NCI-H1417 (cell line): ENCODE measurements around the gene BRAF.
"Not testable (repeated sequence)": the region's sequence is repeated elsewhere in the genome, so short reads cannot be mapped to it uniquely, and the experiment has no call there.

Experiments
- DNase-seq, 3 experiments: peaks; one replicate each; lab custom pipeline; 2025; lab: John Stamatoyannopoulos, UW

The BRAF gene

DNA sequence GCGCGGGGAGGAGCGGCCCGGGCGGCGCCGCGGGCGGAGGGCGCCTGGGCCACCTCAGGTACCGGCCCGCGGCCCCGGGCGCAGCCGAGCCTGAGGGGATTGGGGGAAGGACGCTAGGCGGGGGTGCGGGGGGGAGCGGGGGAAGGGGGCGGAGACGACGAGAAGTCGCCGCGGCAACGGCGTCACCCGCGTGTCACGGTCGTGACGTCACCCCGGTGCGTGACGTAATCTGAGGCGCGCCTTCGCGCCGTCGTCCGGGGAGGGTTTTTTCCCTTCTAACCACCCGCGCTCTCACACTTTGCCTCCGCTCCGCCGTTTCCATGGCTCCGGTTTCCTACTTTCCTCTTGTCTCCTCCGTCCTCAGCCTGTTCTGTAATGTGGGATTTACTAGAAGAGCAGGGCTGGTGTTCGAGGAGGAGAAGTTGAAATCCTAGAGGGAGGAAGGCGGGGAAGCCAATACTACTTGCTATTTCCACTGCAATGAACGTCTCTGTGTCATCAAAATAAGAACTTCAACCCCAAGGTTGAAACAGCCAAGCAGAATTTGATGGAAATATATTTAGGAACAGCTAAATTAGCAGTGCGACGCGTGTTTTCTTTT lies at the start of gene BRAF:
Gene BRAF (minus strand): TSS at position 109 of the 601 bp plus-strand sequence. CDS start 226 bp downstream, outside the sequence.
- DNase-seq = peak; percentile 95 to 97 (median 96)

DNA sequence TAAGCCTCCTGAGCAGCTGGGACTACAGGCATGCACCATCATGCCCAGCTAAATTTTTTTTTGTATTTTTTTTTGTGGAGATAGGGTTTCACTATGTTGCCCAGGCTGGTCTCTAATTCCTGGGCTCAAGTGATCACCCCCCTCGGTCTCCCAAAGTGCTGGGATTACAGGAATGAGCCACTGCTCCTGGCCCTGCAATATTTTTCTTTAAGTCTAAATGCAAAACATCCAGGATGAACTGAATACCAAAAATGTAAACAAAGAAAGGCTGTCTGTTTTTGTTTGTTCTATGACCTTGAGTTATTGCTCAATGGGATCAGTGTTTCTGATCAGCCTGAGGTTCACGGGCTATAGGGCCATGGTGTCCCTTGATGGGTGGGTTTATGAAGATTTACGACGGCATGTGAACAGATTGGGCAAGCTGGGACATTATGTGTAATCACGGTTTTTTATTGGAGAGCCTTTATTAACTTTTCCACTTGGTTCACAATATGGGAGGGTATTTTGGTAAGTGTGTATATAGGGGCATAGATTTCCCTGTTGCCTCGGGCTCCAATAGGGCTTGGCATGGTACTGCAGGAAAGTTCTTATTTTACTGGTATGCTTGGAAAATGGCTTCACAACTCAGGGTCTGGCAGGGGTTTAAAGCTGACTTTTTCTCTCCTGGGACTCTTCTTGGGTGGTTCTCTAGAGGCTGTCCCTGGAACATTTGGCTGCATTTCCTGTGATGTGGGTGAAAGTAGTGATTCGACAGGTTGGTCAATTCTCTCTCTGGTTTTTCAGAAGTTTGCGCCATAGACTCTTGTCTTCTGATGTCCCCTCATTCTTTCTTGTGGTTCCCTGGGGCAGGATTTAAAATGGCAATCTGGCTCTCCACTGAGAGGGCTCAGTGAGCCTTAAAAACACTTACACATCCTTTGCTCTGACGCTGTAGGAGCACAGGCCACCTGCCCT lies 48.4 kb upstream of the BRAF start:
- peak in 1 of 3 experiments; percentile 32 for DNase-seq

DNA sequence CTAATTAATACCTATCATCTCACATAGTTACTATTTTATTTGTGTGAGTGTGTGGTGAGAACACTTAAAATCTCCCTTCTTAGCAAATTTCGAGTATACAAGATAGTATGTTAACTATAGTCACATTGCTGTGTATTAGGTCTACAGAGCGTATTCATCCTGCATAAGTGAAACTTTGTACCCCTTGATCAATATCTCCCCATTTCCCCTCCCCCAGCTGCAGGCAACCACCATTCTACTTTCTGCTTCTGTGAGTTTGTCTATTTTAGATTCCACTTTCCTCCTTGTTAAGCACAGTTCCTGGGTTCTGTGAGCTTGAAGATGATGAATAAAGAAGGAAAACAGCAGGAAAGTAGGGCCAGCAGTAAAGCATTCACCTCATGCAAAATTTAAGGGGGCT lies 47.6 kb upstream of the BRAF start:
- no peak for DNase-seq

DNA sequence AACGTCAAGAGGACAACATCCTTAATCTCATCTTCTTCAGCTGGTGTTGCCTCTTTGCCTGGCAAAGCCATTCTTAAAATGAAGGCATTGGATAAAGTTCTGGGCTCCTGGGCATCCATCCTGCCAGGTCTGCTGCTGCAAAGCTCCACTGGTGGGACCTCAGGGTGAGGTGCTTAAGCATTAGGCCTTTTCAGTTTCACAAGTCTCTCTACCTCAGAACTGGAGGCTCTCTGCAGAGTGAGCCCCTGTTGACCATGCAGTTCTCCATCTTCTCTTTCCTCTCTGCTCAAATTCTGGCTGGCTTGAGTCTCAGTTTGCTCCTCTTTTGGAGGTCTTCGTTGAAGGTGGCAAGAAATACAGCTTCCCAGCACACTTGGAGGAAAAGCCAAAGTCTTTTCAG lies 42.7 kb upstream of the BRAF start:
- DNase-seq = no peak

DNA sequence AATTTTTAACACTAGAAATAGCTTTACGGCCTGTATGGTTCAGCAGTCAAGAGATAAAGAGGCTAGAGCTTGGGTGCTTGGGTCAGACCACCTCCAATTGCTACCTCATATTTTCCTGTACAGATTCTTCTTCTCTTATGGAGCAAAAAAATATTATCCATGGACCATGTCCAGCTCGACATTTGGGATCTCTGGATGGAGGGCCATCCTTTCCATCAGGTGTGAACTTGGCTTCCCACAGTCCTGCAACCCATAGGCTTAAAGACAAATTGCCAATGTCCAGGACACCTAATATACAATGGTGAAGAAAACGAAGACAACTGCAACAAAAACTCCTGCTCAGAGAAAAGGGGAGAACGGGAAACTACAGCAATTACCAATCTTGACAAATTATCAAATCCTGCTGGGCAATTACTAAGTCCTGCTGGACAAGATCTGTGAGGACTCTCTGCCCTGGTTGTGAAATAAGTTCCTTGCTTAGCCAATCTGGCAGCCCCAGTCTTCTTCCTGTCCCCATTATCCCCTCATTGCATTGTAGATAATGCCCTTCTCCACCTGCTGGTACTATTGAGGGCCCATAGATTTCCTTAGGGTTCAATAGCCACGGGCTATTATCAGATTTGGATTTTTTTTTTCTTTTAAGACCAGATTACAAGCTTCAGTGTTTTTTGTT lies 42.0 kb upstream of the BRAF start:
- DNase-seq = no peak

DNA sequence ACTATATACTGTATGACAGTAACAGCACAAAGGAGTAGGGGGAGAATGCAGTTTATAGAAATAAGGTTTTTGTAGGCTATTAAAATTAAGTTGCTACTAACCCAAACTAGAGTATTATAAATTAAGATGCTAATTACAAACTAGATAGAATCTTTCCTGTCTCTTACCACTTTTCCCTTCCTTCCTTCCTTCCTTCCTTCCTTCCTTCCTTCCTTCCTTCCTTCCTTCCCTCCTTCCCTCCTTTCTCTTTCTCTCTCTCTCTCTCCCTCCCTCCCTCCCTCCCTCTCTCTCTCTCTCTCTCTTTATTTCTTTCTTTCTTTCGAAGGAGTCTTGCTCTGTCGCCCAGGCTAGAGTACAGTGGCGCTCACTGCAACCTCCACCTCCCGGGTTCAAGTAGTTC lies 36.4 kb upstream of the BRAF start:
- no peak for DNase-seq

DNA sequence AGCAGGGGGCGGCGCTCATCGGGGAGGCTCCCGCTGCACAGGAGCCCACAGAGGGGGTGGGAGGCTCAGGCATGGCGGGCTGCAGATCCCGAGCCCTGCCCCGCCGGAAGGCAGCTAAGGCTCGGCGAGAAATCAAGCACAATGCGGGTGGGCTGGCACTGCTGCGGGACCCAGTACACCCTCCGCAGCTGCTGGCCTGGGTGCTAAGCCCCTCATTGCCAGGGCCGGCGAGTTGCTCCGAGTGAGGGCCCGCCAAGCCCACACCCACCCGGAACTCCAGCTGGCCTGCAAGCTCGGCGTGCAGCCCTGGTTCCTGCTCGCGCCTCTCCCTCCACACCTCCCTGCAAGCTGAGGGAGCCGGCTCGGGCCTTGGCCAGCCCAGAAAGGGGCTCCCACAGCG lies 32.3 kb upstream of the BRAF start:
- DNase-seq = not testable (repeated sequence)

DNA sequence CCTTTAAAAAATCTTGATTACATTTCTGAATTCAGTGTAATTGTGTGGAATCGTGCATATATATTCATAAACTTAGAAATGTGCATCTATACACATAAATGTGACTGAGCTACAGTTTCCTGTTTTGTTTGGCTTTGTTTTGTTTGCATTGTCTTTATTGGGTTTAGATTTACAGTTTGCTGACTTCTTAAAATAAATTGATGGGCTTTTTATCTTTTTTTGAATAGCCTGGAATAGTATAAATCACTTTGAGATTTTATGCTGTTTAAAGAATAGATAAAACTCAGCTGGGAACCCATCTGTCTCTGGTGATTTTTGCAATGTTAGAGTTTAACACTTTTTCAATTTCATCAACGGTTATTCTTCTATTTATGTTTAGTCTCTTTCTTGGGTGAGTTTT lies 21.2 kb upstream of the BRAF start:
- no peak for DNase-seq

DNA sequence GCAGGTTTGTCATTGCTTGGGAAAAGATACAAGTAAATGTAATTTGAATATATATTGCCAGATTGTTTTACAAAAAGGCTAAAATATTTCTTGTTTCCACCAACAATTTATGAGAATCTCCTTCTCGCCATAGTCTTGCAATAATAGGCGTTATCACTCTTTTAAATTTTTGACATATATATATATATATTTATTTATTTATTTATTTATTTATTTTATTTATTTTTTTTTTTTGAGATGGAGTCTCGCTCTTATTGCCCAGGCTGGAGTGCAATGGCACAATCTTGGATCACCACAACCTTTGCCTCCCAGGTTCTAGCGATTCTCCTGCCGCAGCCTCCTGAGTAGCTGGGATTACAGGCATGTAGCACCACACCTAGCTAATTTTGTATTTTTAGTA lies 17.5 kb upstream of the BRAF start:
- DNase-seq = not testable (repeated sequence)

DNA sequence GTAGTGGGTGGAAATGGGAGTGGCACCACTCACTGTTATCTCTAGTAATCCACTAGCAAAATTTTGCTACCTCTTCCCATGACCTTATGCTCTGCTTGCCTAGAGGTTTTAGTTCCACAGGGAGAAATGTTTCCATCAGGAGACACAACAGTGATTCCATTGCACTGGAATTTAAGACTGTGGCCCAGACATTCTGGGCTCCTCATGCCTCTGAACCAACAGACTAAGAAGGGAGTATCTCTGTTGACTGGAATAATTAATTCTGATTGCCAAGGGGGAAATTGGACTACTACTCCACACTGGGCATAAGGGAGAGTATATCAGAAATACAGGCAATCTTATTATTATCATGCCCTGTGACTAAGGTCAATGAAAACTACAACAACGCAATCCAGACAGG lies 16.2 kb upstream of the BRAF start:
- DNase-seq = no peak

DNA sequence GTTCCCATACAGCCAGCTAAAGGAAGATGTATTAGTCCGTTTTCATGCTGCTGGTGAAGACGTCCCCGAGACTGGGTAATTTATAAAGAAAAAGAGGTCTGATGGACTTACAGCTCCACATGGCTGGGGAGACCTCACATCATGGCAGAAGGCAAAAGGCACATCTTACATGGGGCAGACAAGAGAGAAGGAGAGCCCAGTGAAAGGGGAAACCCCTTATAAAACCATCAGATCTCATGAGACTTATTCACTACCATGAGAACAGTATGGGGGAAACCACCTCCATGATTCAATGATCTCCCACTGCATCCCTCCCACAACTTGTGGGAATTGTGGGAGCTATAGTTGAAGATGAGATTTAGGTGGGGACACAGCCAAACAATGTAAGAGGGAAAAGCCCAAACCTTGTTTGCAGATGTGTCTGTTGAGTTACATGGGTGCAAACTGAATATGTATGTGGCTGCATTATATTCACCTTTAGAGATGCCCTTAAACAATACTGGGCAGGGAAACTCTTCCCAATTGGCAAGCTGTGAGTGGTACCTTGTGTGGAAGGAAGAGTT lies 13.1 kb upstream of the BRAF start:
- no peak for DNase-seq

DNA sequence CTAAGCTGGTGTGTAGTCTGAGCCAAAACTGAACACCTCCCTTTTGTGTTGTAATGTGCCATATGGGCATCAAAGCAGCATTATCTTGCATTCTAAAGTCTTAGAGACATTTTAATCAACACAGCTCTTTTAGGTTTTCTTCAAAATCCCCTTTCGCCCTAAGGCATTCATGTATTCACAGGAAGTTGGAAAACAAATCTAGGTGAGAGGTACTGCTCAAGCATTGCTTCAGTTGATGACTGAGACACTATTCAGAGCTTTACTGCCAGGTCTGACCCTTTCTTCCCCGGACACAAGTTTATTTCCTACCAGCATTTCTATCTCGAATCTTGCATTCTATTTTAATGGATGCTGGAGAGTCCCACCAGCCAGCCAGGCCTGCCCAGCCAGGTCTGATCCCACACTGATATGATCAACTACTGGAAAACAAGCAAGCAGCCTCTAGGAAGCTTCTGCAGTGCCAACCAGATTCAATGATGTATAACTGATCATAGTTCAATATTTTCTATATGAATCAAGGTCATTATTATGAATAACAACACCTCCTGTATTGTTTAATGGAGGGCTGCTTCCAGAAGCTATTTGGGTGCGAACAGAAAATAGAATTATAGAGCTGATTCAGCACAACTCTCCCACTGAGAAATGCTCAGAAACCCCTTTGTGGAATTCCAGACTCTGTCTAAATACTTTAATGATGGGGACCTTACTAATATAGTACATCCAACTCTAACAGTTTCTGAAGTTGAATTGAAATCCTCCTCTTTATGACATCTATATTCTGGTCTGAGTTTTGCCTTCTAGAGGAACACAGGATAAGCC lies 4.0 kb upstream of the BRAF start:
- no peak for DNase-seq

DNA sequence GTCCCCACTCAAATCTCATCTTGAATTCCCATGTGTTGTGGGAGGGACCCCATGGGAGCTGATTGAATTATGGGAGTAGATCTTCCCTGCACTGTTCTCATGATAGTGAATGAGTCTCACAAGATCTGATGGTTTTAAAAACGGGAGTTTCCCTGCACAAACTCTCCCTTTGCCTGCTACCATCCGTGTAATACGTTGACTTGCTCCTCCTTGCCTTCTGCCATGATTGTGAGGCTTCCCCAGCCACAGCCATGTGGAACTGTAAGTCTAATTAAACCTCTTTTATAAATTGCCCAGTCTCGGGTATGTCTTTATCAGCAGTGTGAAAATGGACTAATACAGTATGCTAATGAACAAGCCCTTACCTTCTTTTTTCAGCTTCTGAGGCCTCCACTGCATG lies 3.2 kb upstream of the BRAF start:
- not testable (repeated sequence) for DNase-seq

DNA sequence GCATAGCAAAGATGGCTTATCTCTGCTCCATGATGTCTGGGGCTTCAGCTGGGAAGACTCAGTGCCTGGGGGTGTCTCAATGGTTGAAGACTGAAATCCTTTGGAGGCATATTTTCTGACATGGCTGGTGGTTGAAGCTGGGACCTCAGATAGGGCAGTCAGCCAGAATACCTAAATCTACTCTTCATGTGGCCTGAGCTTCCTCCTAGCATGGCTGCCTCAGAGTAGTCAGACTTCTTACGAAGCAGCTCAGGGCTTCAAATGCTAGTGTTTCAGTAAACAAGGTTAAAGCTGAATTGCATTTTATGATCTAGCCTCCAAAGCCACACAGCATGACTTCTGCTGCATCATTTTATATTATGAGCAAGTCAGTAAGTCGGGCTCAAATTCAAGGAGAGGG lies 2.6 kb upstream of the BRAF start:
- DNase-seq = no peak

DNA sequence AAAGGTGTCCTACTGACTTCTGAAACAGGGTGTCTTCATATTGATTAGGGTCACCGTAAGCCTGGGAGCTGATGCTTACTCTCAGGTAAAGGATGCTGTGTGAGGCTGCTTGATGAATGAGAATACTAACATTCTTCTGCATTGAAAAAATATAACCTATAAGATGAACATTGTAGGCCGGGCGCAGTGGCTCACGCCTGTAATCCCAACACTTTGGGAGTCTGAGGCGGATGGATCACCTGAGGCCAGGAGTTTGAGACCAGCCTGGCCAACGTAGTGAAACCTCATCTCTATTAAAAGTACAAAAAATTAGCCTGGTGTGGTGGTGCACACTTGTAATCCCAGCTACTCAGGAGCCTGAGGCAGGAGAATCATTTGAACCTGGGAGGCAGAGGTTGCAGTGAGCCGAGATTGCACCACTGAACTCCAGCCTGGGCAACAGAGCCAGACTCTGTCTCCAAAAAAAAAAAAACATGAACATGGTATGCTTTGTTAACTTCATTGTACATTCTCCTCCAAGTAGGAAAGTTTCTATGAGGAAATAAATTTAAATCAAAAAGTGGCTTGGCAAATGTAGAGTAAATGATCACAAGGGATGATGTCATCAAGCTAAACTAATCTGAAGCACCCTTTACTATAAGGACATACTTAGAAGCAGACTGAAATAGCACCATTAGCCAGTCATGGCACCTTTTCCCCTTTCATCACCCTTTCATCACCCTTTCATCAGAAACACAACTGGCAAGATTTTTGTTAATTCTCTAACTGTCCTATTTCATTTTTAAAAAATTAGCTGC lies 1.5 kb upstream of the BRAF start:
- DNase-seq = no peak

DNA sequence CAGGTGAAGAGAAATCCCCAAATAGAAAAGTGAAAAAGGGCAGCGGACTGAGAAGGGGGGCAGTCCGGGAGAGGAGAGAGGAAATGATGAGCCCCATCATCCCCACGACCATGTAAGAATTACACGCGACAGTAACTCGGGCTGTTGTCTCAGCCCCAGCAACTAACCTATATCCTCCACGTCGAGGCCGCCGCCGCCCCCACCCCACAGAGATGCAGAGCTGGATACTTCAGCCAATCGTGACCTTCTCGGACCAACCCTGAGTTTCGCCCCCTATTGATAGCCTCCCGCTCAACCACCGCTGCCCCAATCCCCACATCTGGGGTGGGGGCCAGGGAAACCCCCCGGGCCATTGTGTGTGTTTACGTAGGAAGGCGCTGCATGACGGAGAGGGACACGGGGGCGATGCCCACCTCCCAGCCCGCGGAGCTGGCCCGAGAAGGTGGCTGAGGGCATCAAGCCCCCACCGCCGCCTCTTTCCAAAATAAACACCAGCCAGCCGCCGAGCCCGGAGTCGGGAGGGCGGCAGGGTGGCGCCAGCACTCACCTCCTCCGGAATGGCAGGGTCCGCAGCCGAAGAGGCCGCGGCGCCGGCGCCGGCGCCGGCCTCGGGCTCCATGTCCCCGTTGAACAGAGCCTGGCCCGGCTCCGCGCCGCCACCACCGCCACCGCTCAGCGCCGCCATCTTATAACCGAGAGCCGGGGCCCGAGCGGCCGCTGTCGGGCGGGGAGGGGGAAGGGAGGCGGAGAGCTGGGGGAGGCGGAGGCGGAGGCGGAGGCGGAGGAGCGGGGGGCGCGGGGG lies 509 bp downstream of the BRAF start:
- DNase-seq = peak; percentile 88 to 94 (median 90)

DNA sequence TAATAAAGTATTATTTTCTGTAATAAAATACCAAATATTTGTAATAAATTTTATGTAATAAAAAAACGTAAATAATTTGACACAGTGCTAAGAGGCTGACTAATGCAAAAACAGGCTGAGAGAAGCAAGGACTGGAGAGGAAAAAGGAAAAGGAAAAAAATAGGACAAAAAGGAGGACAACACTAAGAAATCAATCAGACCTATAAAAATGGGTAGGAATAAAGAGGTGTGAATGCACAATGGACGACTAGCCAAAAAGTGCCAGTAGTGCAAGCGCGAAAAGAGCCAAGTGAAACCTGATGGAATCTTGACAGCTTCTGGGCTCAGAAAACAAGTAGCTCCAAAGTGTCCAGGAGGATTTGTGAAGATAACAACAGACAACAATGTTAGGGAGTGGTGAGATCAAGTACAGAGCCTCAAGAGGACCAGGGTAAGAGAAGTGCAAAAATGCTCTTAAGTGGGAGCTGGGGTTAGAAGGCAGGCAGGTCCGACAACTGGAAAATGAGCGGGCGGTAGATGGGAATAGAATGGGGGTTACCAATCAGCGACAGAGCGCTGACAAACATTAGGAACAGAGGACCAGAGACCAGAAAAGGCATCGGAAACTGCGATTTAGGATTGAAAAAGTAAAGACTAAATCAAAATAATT lies 1.2 kb downstream of the BRAF start:
- peak; percentile 35 to 75 (median 64) for DNase-seq

DNA sequence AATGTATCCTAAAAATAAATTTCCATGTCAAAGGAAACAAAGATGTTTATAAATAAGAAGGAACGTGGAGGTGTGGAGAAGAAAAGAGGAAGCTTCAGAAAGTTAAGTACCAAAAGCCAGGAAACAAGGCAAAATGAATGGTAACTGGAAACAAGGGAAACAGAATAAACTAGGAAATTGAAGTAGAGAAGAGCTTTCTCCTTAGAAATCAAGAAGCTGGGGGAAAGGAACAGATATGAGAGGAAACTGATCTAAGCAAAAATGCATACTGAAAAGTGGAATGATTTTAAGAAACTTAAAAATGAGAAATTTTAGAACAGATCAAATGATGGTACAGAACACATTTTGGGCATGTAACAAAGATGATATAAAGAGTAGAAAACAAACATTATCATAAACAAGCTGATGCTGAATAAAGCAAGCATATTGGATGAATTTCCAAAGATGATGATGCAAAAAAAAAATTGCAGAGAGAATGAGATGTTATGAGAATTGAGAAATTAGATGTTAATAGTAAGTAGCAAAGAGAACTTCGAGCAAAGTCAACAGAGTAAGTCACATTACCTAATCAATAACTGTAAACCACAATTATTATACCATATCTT lies 1.9 kb downstream of the BRAF start:
- DNase-seq = peak in 1 of 3 experiments; percentile 31

DNA sequence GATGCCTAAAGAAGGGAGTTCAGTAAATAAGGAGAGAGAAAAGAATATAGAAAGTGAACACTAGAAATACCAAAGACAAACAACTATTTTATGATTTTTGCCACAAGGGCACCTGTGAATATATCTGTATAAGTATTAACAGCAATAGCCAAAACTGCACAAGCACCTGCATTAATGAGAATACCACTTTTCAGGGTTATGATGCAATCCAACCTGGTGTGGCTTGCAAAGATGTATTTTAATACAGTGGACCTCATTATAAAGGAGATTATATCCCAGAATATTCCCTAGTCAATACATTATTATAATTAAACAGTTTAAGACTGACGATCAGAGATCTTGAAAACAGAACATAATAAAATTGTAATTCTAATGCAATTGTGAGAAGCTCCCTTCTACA lies 4.0 kb downstream of the BRAF start:
- no peak for DNase-seq
